GM04504 (cell line): ENCODE measurements around the gene THSD7B.

Experiments
- DNase-seq: peaks from one replicate; pipeline ENCODE4 v3.0.0-alpha.2; 2012; ENCODE audit warnings: low read depth

THSD7B gene

DNA sequence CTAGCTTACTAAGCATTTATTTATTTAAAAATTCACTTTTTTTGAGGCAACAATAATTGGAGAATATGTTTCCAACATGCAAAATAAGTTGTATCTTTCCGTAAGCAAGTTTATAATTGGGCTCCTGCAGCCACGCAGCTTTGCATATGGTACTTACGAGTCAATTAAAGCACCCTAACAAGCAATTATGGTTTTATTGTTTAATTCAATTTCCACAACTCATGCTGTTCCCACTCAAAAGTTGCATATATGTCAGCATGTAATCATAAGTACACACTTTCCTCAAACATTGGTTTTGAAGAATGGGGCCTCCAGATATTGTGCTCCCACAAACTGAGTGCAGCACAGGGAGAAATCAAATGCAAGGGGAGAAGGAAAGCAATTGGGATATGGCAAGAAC, 613.8 kb downstream of the THSD7B start:
- DNase-seq, result no peak

DNA sequence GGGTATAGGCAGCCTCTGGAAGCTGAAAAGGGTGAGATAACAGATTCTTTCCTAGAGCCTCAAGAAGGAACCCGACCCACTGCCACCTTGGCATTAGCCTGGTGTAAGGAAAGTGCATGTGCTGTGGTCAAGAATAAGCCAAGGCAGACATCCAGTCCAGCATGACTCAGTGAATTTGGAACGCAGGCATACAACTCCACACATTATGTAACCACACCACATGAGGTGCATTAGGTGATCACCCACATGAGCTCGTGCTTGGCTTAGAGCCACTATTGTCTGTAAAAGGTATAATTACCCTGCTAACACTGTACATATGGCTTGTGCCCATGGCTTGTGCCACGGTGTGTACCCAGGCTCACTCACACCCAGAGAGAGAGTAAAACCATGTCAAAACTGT, 615.3 kb downstream of the THSD7B start:
- DNase-seq, result no peak

DNA sequence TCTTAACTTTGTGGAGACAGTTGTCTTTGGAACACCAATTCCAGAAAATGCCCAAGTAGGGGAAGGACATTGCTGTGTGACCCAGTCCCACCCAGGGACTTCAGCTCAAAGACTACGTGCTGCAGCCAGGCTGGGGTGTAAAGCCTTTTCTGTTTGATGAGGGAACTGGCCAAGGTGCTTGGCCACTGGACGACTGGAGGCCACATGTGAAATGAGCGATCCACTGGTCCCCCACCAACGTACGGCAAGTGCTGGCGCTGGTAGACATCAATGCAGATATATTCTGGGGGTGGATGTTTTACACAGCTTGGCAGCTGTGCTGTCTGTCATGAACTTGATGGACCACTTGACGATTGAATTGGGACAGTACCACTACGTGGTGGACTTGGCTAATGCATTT, 616.4 kb downstream of the THSD7B start:
- no peak for DNase-seq

DNA sequence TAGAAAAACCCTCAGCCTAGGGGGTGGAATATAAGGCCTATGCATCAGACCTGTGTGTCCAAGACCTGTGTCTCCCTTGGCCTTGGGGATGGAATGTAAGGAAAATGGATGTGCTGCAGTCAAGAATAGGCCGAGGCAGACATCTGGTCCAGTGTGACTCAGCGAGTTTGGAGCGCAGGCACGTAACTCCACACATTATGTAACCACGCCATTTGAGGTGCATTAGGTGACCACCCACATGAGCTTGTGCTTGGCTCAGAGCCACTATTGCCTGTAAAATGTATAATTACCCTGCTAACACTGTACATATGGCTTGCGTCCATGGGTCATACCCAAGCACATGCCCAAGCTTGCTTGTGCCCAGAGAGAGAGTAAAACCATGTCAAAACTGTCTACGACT, 618.0 kb downstream of the THSD7B start:
- no peak for DNase-seq

DNA sequence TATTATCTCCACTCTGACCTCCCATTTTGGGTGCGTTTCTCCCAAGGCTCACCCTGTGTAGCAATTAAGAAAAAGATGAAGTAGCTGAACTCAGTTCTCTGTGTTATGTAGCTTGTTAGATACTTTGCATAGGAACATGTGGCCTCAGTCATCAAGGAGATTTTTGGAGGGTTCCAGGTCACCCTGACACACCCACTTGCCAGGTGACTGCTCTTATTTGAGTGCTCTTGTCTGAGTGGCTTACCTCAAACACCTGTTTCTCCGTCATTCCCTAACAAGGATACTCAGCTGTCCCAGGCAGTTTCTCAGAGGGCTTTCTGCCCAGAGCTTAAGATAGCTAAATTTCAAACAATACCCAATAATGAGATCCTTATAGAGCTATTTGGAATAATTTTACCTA, 621.7 kb downstream of the THSD7B start:
- no peak for DNase-seq

DNA sequence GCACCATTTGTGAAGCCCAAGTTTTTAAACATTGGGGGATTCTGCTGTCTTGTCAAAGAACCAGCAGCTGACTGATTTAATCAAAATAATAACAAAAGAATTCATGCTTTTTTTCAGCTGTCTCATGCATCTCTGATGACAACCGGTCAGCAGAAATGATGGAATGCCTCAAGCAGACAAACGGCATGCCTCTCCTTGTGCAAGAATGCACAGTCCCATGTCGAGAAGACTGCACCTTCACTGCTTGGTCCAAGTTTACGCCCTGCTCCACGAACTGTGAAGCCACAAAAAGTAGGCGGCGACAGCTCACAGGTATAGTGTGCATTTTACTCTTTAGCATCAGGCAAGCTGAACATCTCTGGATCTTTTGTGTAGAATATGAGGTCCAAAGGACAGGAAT, 640.2 kb downstream of the THSD7B start:
- DNase-seq, result no peak

DNA sequence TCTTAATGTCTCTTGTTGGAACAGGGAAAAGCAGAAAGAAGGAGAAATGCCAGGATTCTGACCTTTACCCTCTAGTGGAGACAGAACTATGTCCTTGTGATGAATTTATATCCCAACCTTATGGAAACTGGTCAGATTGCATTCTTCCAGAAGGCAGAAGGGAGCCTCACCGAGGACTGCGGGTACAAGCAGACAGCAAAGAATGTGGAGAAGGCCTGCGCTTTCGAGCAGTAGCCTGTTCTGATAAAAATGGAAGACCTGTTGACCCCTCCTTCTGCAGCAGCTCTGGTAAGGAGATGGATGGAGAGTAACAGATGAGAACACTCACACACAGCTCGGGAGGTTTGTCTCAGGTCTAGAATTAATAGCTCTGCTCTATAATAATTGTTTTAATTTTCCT, 646.2 kb downstream of the THSD7B start:
- no peak for DNase-seq

DNA sequence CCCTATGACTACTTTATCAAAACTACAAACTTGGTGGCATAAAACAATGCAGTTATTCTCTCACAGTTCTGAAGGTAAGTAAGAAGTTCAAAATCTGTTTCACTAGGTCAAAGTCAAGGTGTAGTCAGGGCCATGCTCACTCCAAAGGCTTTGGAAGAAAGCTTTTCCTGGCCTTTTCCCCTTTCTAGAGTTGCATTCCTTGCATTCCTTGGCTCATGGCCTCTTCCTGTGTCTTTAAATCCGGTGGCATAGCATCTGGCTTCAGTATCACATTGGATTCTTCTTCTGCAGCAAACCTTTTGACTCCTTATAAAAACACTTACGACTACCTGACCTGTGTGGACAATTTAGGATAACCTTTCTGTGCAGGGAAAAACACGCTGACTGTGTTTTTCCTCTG, 655.4 kb downstream of the THSD7B start:
- DNase-seq, result no peak

DNA sequence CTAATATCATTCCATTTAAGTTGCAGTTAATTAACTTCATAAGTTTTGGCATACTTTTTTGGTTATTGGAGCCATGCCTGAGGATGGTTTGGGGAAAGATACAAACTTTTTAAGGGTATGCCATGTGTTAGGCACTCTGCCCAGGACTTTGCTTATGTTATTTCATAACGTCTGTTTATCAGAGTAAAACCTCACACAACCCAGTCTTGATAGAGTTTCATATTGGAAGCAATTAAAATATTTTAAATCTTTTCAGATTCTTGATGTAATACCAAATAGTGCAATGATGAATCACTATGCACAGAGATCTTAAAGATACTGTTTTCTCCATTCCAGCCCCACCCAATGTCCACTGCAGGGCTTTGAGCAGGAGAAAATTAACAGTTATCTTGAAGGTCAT, 669.8 kb downstream of the THSD7B start:
- no peak for DNase-seq

DNA sequence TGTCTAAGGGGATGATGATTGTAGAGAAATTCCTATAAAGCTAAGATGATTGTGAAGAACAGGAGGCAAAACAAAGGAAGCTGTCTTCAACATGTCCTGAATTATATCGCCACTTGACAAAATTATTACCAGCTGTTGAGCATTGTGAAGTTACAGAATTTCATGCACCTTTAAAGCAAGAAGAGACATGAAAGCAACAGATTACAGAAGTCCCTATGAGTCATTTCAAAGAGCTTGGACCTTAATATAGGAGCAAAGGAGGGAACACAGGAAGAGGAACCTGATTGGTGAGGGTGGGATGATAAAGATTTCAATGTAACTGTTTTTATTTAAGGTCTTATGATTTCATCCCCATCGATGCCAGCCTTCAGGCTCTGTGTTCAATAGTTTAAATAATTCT, 672.0 kb downstream of the THSD7B start:
- no peak for DNase-seq

DNA sequence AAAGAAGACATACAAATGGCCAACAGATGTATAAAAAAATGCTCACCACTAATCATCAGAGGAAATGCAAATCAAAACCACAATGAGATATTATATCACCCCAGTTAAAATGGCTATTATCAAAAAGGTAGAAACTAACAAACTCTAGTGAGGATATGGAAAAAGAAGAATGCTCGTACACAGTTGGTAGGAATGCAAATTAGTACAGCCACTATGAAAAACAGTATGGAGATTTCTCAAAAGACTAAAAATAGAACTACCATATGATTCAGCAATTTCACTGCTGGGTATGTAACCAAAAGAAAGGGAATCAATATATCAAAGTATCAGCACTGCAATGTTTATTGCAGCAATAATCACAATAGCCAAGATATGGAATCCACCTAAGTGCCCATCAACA, 679.6 kb downstream of the THSD7B start:
- no peak for DNase-seq

DNA sequence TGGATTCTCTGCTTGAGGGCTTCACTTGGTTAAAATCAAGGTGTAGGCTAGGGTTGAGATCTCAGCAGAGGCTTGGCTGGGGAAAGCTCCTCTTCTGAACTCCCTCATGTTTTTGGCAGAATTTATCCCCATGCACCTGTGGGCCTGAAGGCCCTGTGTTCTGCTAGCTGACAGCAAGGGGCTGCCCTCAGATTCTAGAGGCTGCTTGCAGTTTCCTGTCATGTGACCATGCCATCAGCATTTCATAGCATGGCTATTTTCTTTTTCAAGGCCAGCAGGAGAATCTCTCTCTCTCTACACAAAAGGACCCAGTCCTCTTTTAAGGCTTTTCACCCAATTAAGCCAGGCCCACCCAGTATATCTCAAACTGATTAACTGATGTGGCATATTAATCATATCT, 684.1 kb downstream of the THSD7B start:
- no peak for DNase-seq

DNA sequence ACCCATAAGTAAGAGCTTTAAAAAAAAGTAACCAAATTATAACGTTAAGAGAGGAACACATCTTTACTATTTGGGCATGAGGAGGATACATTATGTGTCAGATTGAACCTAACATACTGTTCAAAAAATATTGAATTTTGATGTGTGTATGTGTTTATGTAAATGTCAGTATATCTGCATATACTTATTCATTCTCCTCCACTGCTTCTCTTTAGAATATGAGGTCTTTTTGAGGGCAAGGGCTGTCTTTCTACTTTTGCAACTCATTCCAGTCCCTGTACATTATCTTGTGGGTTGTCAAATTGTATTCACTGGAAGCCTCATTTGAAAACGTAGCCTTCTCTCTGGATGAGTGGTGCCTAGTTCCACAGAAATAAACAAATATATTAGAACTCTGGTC, 689.5 kb downstream of the THSD7B start:
- no peak for DNase-seq

DNA sequence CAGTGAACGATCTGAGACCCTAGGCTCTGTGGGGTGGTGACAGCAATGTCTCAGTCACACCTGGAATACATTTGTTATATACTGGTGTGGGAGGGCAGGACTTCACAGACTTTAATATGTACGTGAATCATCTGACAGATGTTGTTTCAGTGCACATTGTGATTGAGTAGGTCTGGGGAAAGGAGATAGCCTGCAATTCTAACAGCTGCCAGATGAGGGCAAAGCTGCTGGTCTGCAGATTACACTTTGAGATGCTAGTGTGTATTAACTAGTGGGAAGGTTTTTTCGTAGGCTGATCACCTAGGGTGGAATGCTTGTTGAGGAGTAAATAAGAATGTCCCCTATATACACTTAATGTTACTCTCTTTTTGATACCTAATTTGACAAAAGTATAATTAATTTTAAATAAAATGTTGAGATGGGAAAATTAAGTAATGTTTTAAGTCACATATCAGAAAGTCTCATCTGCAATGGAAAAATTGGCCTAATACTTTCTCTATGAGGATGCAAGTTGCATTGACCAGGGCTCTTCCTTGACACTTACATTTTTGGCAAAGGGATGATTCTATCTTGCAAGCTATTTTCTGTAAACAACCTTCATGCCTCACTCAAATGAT, 702.0 kb downstream of the THSD7B start:
- DNase-seq, result no peak

DNA sequence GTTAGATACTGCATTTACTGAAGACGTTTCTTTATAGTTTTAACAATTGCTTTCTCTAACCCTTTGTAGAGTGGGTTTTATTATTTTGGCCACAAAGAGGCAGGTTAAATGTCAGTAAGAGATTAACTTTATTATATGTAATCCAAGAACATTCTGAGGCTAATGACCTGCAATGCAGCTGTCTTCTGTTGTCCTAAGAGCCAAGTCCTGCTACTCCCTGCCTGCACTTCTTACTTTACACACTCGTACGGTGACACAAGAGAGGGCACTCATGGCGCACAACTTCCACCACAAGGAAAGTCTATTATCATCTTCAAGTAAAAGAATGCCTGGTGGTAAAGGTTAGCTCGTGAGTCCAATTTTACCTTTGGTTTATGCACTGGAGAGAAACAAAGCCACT, 727.9 kb downstream of the THSD7B start:
- DNase-seq, result no peak

DNA sequence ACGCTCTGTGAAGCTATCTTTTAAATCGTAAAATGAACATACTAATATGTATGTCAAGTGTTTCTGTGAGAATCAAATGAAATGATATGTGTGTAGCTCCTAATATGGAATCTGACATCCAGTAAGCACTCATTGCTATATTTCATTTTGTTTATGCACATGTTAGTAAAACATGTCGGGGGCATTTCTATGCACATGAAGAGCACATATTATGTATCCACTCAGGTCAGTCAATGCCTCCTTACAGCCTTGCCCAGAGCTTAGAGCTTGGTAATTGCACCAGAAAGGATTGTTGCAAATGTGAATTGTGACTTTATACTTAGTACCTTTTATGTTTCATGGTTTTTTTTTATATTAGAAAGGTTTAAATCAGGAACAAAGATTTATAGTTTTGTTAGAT, 735.3 kb downstream of the THSD7B start:
- DNase-seq, result no peak

DNA sequence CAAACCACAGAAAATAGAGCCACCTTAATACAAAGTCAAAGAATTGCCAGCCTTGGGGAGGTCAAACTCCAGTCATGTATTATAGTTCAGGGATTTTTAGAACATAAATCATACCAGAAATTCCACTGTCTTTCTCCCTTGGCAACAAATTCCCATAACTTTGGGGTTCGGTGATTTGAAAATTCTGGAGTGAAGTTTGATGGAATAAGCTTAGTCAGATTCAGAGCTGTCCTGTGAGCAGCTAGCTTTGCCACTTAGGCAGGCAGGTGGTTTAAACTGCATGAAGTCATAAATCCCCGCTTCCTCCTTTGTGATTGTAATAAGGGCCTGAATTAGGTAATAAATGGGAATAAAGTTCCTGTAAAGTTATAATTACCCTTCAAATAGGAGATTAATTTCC, 741.9 kb downstream of the THSD7B start:
- no peak for DNase-seq

DNA sequence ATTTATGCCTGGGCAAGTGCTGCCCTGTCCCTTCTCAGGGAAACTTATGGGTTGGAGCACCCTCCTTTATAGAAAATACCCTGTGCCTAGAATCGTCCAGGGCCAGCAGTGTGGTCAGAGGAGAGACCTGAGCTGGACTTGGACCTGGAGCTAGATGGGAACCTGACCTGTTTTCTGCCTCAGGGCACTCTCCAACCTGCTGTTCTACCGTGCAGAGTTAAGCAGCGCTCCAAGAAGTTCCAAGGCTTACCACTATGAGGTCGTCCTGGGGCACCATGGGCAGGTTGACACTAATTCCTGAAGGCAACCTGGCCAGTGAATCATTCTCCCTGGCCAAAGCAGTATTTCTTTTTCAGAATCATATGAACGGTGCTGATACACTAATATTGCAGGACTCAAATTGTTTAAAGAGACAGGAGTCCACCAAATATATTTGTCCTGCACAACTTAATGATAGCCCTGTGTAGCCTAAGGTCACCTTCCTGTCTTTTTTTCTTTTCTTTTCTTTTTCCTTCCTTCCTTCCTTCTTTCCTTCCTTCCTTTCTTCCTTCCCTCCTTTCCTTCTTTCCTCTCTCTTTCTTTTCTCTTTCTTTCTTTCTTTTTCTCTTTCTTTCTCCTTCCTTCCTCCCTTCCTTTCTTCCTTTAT, 743.5 kb downstream of the THSD7B start:
- no peak for DNase-seq

DNA sequence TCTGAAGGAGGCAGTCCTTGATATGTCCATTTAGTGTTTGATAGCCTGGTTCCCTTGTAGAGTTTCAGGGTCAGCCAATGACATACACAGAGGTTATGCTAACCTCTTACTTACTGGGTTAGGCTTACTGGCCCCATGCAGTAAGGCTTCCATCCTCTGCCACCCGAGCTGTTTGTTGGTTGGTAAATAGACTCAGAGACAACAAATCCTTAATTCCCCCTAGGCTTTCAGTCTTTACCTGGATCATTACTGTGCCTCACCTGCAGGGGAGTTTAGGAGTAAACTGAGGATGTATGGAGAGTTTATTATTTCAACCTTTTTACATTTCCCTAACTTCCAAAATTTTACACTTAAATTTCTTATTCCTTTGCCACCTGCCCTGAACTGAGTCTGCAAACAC, 746.2 kb downstream of the THSD7B start:
- no peak for DNase-seq

DNA sequence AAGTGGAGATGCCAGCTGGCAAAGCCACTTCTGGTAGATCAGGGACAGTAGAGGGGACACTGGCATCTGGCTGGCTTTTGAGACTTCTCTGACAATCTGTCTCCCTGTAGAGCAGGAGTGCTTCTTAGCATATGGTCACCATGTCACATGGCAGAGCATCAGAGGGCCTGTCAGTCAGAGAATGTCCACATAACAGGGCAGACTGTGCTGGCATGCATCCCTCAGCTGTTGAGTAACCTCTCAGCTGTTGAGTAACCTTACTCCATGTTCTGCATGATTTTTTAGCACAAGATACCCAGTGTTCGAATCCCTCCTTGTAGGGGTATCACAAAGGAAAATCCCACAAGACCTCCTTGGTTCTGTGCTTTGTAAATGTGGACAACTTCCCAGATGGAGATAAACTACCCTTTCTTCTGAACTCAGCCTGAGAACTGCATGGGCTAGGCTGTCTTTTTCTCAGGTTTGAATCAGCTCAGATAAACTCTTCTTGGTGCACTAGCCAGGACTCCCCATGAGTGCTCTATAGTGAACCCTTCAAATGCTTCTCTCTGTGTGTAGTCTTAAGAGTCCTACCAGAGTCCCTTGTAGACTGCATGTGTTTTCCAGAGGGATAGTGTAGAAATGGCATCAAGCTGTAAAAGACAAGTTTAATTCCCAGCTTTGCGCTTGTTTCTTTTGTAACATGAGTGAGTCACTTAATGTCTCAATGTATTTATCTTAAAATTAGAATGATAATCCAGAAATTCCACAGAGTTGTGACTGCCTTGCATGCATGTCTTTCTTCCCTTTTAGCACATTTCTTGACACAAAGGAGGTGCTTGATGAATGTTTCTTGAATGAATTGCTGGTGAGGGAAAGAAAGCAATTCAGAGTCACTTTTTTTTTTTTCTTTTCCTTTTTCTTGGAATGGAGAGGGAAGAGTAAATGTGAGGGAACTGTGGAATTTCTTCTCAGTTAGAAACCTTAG, 756.6 kb downstream of the THSD7B start:
- no peak for DNase-seq

DNA sequence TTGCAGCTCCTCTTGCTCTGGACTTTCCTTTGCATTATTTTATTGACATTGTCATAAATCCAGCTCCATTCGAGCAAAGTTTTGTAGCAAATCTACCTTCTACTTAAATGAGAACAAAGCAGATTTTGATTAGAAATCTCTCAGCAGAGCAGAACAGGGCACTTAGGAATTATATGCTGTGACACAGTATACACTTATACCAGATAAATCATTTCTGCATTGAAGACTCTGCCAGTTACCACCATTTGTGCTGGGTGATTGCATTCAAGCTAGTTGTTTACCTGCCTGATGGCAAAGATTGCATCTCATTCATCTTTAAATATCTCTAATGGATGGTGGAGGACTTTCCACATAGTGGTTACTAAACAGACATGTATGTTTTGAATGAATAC, 757.3 kb downstream of the THSD7B start:
- no peak for DNase-seq

DNA sequence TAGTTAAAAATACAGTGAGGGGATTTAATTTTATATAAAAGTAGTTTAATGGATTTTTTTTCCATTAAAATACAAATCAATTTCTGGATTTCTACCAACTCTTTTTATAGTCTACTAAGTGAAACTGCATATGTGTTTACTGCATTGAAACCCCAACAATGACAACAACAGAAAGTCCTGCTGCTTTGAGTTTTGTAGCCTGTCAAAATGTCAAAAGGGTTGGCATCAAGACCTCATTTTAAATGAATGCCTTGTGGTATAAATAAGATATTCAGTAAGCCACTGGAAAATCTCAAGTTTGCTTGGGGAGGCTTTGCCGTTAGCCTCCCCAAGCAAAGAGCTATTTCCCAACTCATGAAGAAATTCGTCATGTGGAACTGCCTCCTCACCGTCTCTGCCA, 758.6 kb downstream of the THSD7B start:
- DNase-seq, result no peak

DNA sequence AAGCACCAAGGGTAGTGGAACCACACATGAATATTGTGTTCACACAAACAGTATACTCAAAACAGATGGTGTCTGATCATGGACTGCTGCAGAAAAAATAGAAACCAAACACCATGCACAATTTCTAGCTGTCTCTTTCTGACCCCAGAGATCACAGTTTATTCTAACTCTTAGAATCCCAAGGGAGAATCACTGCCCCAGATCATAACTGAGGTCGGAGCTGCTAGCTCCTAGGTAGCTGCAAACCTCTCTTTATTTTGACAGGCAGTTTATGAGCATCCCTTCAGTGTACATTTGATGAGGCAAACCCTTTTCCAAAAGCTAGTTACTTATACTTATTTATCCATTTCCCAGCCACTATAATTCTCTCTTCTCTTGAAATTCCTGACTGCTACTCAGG, 759.8 kb downstream of the THSD7B start:
- DNase-seq, result no peak
